Epithelial cell of proximal tubule (primary cell): ENCODE data around the gene KLHL29. TPM values are rescaled to one million over a fixed set of nuclear protein-coding genes. Genes with fewer than 3 reads are reported as not detected.

Experiments
- DNase-seq: peaks from one replicate; pipeline ENCODE4 v3.0.0-alpha.2; 2011; ENCODE audit warnings: low read depth
- H3K4me3 ChIP-seq: 2 replicates; pipeline ENCODE4 v1.5.1; 2011; ENCODE audit warnings: low read depth, mild to moderate bottlenecking, low read length
- total RNA-seq: library from RNA; depleted of rRNA; stranded (reverse); fragments of >200 nt; gene quantifications from 2 replicates; pipeline ENCODE4 v1.2.3, GENCODE V29; 2015
- TF ChIP-seq, protein P1 (sequence below): conservative IDR thresholded peaks from 2 replicates; pipeline ENCODE4 v1.5.1; 2012; ENCODE audit warnings: low read depth, mild to moderate bottlenecking, low read length

Gene KLHL29
- total RNA-seq, 1 donor from 2014 or later, result 12.0 TPM

DNA sequence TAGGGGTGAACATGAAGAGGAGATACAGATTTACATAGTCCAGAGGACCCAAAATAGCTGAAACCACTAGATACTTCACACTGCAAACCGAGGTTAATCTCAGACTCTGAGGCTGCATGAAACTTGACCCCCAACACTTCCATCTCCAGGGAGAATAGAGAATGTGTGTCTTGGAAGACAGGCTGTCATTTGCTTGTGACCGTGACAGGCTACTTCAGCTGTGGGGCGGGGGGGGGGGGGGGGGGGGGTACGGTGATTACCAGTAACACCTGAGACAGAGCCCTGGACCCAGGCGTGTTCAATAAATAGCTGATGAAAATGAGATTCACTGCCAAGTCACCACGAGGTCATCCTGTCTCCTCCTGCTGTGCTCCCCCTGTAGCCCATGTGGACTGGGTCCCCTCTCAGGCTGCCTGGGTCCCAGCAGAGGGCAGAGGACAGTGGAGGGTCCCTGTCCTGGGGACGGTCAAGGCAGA lies 5.7 kb upstream of the KLHL29 start:
- TF ChIP-seq, protein P1, sequence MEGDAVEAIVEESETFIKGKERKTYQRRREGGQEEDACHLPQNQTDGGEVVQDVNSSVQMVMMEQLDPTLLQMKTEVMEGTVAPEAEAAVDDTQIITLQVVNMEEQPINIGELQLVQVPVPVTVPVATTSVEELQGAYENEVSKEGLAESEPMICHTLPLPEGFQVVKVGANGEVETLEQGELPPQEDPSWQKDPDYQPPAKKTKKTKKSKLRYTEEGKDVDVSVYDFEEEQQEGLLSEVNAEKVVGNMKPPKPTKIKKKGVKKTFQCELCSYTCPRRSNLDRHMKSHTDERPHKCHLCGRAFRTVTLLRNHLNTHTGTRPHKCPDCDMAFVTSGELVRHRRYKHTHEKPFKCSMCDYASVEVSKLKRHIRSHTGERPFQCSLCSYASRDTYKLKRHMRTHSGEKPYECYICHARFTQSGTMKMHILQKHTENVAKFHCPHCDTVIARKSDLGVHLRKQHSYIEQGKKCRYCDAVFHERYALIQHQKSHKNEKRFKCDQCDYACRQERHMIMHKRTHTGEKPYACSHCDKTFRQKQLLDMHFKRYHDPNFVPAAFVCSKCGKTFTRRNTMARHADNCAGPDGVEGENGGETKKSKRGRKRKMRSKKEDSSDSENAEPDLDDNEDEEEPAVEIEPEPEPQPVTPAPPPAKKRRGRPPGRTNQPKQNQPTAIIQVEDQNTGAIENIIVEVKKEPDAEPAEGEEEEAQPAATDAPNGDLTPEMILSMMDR, result no peak
- no peak overlapping the region for H3K4me3 ChIP-seq
- no peak for DNase-seq

DNA sequence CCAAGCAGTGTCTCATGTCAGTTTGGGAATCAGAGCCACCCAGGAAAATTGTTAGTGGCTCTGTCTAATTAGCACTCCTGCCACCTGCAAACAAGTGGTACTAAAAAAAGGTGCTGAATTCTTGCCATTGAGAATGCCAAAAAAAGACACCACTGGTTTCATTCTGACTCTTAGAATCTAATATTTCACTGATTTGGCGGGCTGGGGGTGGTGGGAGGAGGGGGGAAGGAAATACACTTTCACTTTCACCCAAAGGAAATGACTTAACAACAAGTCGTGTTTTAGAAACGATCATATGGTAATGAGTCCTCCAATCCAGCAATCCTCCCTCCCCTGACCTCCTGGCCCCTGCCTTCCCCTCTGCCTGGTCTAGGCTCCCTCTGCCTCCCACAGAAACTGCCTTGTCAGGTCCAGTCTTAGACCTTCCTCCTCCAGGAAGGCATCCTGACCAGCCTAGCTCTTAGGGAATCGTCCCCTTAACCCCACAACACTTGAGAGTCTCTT lies 4.4 kb upstream of the KLHL29 start:
- peak overlapping the region; percentile 55 for H3K4me3 ChIP-seq
- DNase-seq, result peak; percentile 63
- TF ChIP-seq, protein P1, result no peak

DNA sequence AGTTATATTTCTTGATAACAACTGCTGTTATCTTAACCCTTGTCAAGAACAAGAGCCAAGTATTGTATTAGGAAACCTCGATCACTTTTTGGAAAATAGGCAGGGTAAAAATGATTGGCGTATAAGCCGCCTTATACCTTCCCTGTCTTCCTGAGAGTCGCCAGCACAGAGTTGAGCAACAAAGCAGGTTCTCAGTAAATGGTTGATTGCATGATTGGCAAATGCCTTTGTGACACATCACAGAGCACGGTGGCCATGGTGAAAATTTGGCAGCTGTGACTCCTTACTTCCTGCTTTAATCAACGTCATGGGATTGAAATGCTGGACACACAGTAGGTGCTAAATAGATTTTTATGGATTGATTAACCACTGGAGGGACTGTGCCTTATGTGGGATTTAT lies 3.9 kb upstream of the KLHL29 start:
- peak overlapping the region; percentile 55 for H3K4me3 ChIP-seq
- TF ChIP-seq, protein P1, result no peak
- DNase-seq, result peak; percentile 96

DNA sequence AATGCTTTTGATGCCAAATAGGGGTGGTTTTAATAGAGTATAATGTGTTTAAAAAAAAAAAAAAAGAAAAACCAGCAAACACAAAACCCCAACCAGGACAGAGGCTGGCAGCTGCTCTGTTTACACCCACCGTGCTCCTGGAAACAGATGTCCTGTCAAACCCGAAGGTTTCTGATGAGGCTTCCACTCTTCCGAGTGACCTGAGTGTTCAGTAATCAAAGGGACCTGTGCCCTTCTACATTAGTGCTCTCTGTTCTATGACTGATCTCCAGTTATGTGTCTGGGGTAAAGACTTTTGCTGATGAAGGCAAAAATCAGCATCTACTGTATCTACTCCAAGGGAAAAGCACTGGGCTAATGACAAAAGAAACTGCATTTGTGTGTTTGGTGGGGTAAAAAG lies 3.5 kb upstream of the KLHL29 start:
- DNase-seq, result no peak
- TF ChIP-seq, protein P1, result no peak
- H3K4me3 ChIP-seq, result no peak overlapping the region

DNA sequence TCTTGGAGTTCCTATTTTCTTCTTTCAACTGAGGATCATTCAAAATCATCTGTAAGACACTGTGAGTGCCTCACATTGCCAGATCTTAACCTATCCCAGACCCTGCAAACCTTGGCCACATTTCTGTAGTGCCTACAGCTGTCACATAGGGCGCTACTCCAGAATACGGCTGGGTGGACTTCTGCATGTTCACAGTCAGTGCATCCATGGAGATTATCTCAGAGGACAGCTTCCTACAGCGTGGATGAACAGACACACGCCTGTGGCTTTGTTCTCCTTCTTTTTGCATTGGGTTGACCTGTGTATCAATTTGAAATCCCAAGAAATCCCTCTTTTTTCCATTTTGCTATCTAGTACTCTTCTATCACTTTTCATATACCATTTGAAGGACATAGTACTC lies 1.9 kb upstream of the KLHL29 start:
- TF ChIP-seq, protein P1, result no peak
- no peak for DNase-seq
- no peak overlapping the region for H3K4me3 ChIP-seq

DNA sequence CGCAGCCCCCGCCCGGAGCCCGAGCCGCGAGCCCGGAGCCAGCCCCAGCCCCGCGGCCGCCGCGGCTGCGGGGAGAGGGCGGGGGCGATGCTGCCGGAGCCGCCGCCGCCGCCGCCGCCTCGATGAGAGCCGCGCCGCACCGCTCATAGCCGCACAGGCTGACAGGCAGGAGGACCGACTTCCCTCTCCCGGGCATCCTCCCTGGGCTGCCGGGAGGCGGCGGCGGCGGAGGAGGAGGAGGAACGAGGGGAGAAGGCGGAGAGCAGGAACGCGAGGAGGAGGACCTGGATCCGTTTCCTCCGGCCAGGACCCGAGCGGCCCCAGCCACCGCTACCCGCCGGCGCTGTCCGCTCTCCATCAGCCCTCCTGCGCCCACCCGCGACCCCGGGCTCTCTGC lies 370 bp downstream of the KLHL29 start:
- H3K4me3 ChIP-seq, result peak overlapping the region; percentile 83
- TF ChIP-seq, protein P1, result no peak
- DNase-seq, result no peak

DNA sequence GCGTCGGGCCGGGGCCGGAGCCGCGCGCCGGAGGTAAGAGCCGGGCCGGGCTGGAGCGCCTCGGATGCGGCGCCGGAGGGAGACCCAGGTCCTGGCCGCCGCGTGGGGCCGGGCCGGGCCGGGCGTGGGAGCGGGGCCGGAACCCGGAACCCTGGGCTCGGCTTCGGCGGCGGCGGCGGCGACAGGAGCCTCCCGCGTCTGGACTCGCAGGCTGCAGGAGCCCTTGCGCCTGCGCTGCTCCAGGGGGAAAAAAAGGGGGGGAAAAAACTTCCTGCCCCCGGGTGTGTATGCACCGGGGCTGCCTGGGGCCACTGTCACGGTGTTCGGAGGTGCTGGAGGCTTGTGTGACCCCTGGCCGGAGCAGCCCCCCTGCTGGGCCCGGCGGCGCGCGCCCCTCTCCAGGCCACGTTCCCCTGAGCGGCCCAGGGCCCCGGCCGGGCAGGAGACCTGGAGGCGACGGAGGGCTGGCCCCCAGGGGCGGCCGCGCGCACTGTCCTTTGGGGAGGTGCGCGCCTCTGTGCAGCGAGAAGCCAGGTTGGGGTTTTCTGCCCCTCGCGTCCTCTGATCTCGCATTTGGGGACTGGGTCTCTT lies 864 bp downstream of the KLHL29 start:
- TF ChIP-seq, protein P1, result no peak
- H3K4me3 ChIP-seq, result peak overlapping the region; percentile 83
- no peak for DNase-seq
